ENCODE results near the gene UPK2.

- TF ChIP-seq ATF3 (IDR thresholded peaks at IDR 0.05; ENCODE audit: borderline replicate concordance, extremely low read depth, low read depth, low read length) (no peak), SMC3 (IDR thresholded peaks at IDR 0.05; ENCODE audit: borderline replicate concordance, low read length) (no peak), CTCF (IDR thresholded peaks at IDR 0.05 in 2 of 3, conservative IDR thresholded peaks at IDR 0.05 in 1 of 3; ENCODE audit: control insufficient read depth in 2 of 3, extremely low read depth in 1 of 3, insufficient read depth in 1 of 3, low read depth in 3 of 3, low read length in 3 of 3) (no peak), RFX5 (IDR thresholded peaks at IDR 0.05; ENCODE audit: low read depth, low read length) (no peak), POLR2A (IDR thresholded peaks at IDR 0.05; ENCODE audit: low read depth, low read length) (no peak), TCF3 (IDR thresholded peaks at IDR 0.05; ENCODE audit: borderline replicate concordance, insufficient read depth, low read depth, low read length) (no peak), EZH2 (IDR thresholded peaks at IDR 0.05; ENCODE audit: borderline replicate concordance, control insufficient read depth, low read depth, low read length) (no peak)
These were observed 44.8 kb upstream of the UPK2 start for GRCh38 chr11:118911113-118911879.
